HEK293 (cell line): Measurements from ENCODE around the gene FIBCD1.

Source experiments
- AEBP2 ChIP-seq: fragments of 450-650 bp; formaldehyde crosslinking; IDR thresholded peaks from 2 replicates; pipeline ENCODE4 v1.5.1; 2016; ENCODE audit warnings: missing biosample characterization, missing genetic modification characterization, borderline replicate concordance
- BCL11A ChIP-seq: fragments of 450-650 bp; formaldehyde crosslinking; IDR thresholded peaks from 2 replicates; pipeline ENCODE4 v1.5.1; 2016; ENCODE audit warnings: low read depth, missing biosample characterization, missing genetic modification characterization
- OSR2 ChIP-seq: fragments of 450-650 bp; formaldehyde crosslinking; IDR thresholded peaks from 2 replicates; pipeline ENCODE4 v1.5.1; 2016; ENCODE audit warnings: missing biosample characterization, missing genetic modification characterization
- PRDM1 ChIP-seq: fragments of 450-650 bp; formaldehyde crosslinking; IDR thresholded peaks from 2 replicates; pipeline ENCODE4; 2016; ENCODE audit warnings: missing biosample characterization, missing genetic modification characterization
- SP3 ChIP-seq: fragments of 450-650 bp; formaldehyde crosslinking; IDR thresholded peaks from 2 replicates; pipeline ENCODE4 v1.5.1; 2016; ENCODE audit warnings: missing biosample characterization, missing genetic modification characterization
- TRIM28 ChIP-seq: IDR thresholded peaks from 2 replicates; pipeline ENCODE4 v1.6.1; 2011; ENCODE audit warnings: low read length, control low read depth, borderline replicate concordance
- WT1 ChIP-seq: fragments of 450-650 bp; formaldehyde crosslinking; IDR thresholded peaks from 2 replicates; pipeline ENCODE4 v1.5.1; 2016; ENCODE audit warnings: missing biosample characterization, missing genetic modification characterization
- ZNF114 ChIP-seq: fragments of 450-650 bp; formaldehyde crosslinking; IDR thresholded peaks from 2 replicates; pipeline ENCODE4 v1.5.0; 2017; ENCODE audit warnings: missing biosample characterization, missing genetic modification characterization
- ZNF138 ChIP-seq: fragments of 450-650 bp; formaldehyde crosslinking; IDR thresholded peaks from 2 replicates; pipeline ENCODE4 v1.5.1; 2016; ENCODE audit warnings: missing biosample characterization, missing genetic modification characterization, borderline replicate concordance
- ZNF140 ChIP-seq: fragments of 450-650 bp; formaldehyde crosslinking; IDR thresholded peaks from 2 replicates; pipeline ENCODE4 v1.5.1; 2016; ENCODE audit warnings: missing biosample characterization, missing genetic modification characterization
- ZNF174 ChIP-seq: fragments of 450-650 bp; formaldehyde crosslinking; IDR thresholded peaks from 2 replicates; pipeline ENCODE4 v1.5.0; 2017; ENCODE audit warnings: missing biosample characterization, mild to moderate bottlenecking, missing genetic modification characterization
- ZNF26 ChIP-seq: fragments of 450-650 bp; formaldehyde crosslinking; IDR thresholded peaks from 2 replicates; pipeline ENCODE4 v1.5.1; 2016; ENCODE audit warnings: missing biosample characterization, missing genetic modification characterization
- ZNF280C ChIP-seq: fragments of 450-650 bp; formaldehyde crosslinking; IDR thresholded peaks from 2 replicates; pipeline ENCODE4 v1.5.1; 2016; ENCODE audit warnings: missing biosample characterization, missing genetic modification characterization
- ZNF341 ChIP-seq: fragments of 450-650 bp; formaldehyde crosslinking; IDR thresholded peaks from 2 replicates; pipeline ENCODE4; 2016; ENCODE audit warnings: low read depth, missing biosample characterization, missing genetic modification characterization
- ZNF473 ChIP-seq: fragments of 450-650 bp; formaldehyde crosslinking; IDR thresholded peaks from 2 replicates; pipeline ENCODE4 v1.5.1; 2017; ENCODE audit warnings: missing biosample characterization, missing genetic modification characterization
- ZNF558 ChIP-seq: fragments of 450-650 bp; formaldehyde crosslinking; IDR thresholded peaks from 2 replicates; pipeline ENCODE4 v1.5.1; 2016; ENCODE audit warnings: missing biosample characterization, missing genetic modification characterization
- ZNF596 ChIP-seq: fragments of 450-650 bp; IDR thresholded peaks from 2 replicates; pipeline ENCODE4 v1.5.0; 2018; ENCODE audit warnings: missing biosample characterization, mild to moderate bottlenecking, missing genetic modification characterization, moderate library complexity
- ZNF621 ChIP-seq: fragments of 450-650 bp; formaldehyde crosslinking; IDR thresholded peaks from 2 replicates; pipeline ENCODE4 v1.5.1; 2017; ENCODE audit warnings: missing biosample characterization, missing genetic modification characterization
- ZNF623 ChIP-seq: fragments of 450-650 bp; formaldehyde crosslinking; IDR thresholded peaks from 2 replicates; pipeline ENCODE4 v1.5.1; 2016; ENCODE audit warnings: missing biosample characterization, missing genetic modification characterization
- ZNF639 ChIP-seq: fragments of 450-650 bp; formaldehyde crosslinking; IDR thresholded peaks from 2 replicates; pipeline ENCODE4 v1.5.1; 2016; ENCODE audit warnings: missing biosample characterization, missing genetic modification characterization
- ZNF660 ChIP-seq: fragments of 450-650 bp; IDR thresholded peaks from 2 replicates; pipeline ENCODE4 v1.5.1; 2018; ENCODE audit warnings: missing biosample characterization, mild to moderate bottlenecking, missing genetic modification characterization
- ZNF664 ChIP-seq: fragments of 450-650 bp; formaldehyde crosslinking; IDR thresholded peaks from 2 replicates; pipeline ENCODE4 v1.5.1; 2016; ENCODE audit warnings: missing biosample characterization, missing genetic modification characterization
- ZNF707 ChIP-seq: fragments of 450-650 bp; formaldehyde crosslinking; IDR thresholded peaks from 2 replicates; pipeline ENCODE4 v1.5.1; 2016; ENCODE audit warnings: missing biosample characterization, missing genetic modification characterization
- ZNF747 ChIP-seq: fragments of 450-650 bp; formaldehyde crosslinking; IDR thresholded peaks from 2 replicates; pipeline ENCODE4 v1.5.1; 2016; ENCODE audit warnings: missing biosample characterization, missing genetic modification characterization
- ZNF791 ChIP-seq: fragments of 450-650 bp; formaldehyde crosslinking; IDR thresholded peaks from 2 replicates; pipeline ENCODE4 v1.5.1; 2016; ENCODE audit warnings: missing biosample characterization, missing genetic modification characterization
- ZNF830 ChIP-seq: fragments of 450-650 bp; IDR thresholded peaks from 2 replicates; pipeline ENCODE4 v1.5.0; 2018; ENCODE audit warnings: missing biosample characterization, missing genetic modification characterization, low read depth, mild to moderate bottlenecking, moderate library complexity
- ZNF837 ChIP-seq: fragments of 450-650 bp; formaldehyde crosslinking; IDR thresholded peaks from 2 replicates; pipeline ENCODE4 v1.5.1; 2016; ENCODE audit warnings: missing biosample characterization, missing genetic modification characterization
- ZSCAN23 ChIP-seq: fragments of 450-650 bp; formaldehyde crosslinking; IDR thresholded peaks from 2 replicates; pipeline ENCODE4 v1.5.1; 2016; ENCODE audit warnings: missing biosample characterization, missing genetic modification characterization
- TF ChIP-seq, protein P1 (sequence below): fragments of 450-650 bp; formaldehyde crosslinking; IDR thresholded peaks from 2 replicates; pipeline ENCODE4 v1.5.1; 2016; ENCODE audit warnings: missing biosample characterization, missing genetic modification characterization, borderline replicate concordance
- TF ChIP-seq, protein P2 (sequence below): fragments of 450-650 bp; formaldehyde crosslinking; IDR thresholded peaks from 2 replicates; pipeline ENCODE4 v1.5.1; 2017; ENCODE audit warnings: missing biosample characterization, mild to moderate bottlenecking, missing genetic modification characterization, moderate library complexity

FIBCD1 gene

DNA sequence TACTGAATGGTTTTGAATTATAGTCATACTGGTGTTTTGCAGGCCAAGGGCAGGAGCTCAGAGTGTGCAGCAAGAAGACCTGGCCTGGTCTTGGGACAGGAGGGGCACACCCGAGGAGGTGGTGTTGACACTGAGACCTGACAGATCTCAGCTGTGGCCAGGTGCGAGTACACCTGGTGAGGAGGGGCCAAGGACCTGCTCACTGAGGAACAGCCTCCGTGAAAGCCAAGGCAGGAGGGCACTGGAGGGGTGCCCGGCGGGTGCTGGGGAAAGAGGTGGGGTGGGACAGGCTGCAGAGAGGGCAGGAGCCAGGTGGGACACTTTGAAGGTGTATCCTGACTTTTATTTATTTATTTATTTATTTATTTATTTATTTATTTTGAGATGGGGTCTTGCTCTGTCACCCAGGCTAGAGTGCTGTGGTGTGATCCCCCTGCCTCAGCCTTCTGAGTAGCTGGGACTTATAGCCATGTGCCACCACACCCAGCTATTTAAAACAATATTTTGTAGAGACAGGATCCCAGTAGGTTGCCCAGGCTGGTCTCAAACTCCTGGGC lies 46.6 kb upstream of the FIBCD1 start (continued):
- TF ChIP-seq ZNF791 (tag by site-specific recombination) (peak; percentile 68; the same call in 1 of the 2 replicates), OSR2 (tag by site-specific recombination) (no peak), ZSCAN23 (tag by site-specific recombination) (no peak), ZNF341 (0 out of 2 replicates have a peak, but pooled peaks have one; percentile 38), BCL11A (tag by site-specific recombination) (no peak), SP3 (no peak), ZNF280C (no peak), ZNF140 (tag by site-specific recombination) (peak; percentile 68; the same call in 1 of the 2 replicates), ZNF747 (tag by site-specific recombination) (no peak), ZNF138 (no peak), ZNF707 (no peak), ZNF473 (tag by site-specific recombination) (no peak), ZNF830 (tag by site-specific recombination) (no peak), PRDM1 (tag by site-specific recombination) (no peak), ZNF114 (no peak), ZNF837 (tag by site-specific recombination) (no peak), ZNF26 (tag by site-specific recombination) (no peak), ZNF621 (tag by site-specific recombination) (no peak), ZNF660 (no peak), ZNF558 (peak; percentile 57; the same call in 1 of the 2 replicates), ZNF664 (tag by site-specific recombination) (peak; percentile 63; the same call in 1 of the 2 replicates), ZNF623 (tag by site-specific recombination) (peak; percentile 73), AEBP2 (tag by site-specific recombination) (no peak), ZNF174 (tag by site-specific recombination) (no peak), TRIM28 (no peak), ZNF639 (tag by site-specific recombination) (peak; percentile 54; the same call in 1 of the 2 replicates), ZNF596 (no peak), WT1 (0 out of 2 replicates have a peak, but pooled peaks have one; percentile 34)
- TF ChIP-seq, protein P1, sequence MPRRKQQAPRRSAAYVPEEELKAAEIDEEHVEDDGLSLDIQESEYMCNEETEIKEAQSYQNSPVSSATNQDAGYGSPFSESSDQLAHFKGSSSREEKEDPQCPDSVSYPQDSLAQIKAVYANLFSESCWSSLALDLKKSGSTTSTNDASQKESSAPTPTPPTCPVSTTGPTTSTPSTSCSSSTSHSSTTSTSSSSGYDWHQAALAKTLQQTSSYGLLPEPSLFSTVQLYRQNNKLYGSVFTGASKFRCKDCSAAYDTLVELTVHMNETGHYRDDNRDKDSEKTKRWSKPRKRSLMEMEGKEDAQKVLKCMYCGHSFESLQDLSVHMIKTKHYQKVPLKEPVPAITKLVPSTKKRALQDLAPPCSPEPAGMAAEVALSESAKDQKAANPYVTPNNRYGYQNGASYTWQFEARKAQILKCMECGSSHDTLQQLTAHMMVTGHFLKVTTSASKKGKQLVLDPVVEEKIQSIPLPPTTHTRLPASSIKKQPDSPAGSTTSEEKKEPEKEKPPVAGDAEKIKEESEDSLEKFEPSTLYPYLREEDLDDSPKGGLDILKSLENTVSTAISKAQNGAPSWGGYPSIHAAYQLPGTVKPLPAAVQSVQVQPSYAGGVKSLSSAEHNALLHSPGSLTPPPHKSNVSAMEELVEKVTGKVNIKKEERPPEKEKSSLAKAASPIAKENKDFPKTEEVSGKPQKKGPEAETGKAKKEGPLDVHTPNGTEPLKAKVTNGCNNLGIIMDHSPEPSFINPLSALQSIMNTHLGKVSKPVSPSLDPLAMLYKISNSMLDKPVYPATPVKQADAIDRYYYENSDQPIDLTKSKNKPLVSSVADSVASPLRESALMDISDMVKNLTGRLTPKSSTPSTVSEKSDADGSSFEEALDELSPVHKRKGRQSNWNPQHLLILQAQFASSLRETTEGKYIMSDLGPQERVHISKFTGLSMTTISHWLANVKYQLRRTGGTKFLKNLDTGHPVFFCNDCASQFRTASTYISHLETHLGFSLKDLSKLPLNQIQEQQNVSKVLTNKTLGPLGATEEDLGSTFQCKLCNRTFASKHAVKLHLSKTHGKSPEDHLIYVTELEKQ (tag by site-specific recombination) = peak; percentile 31; the same call in 1 of the 2 replicates
- TF ChIP-seq, protein P2, sequence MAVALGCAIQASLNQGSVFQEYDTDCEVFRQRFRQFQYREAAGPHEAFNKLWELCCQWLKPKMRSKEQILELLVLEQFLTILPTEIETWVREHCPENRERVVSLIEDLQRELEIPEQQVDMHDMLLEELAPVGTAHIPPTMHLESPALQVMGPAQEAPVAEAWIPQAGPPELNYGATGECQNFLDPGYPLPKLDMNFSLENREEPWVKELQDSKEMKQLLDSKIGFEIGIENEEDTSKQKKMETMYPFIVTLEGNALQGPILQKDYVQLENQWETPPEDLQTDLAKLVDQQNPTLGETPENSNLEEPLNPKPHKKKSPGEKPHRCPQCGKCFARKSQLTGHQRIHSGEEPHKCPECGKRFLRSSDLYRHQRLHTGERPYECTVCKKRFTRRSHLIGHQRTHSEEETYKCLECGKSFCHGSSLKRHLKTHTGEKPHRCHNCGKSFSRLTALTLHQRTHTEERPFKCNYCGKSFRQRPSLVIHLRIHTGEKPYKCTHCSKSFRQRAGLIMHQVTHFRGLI (tag by site-specific recombination) = no peak
